CD4-positive, alpha-beta T cell treated with Interleukin-6 for 4 hours (primary cell): ENCODE results near the gene ING5.

ENCODE experiments used
- DNase-seq: peaks from one replicate; pipeline ENCODE4 v3.0.0-alpha.2; 2020; ENCODE audit warnings: mixed read lengths

Gene ING5

DNA sequence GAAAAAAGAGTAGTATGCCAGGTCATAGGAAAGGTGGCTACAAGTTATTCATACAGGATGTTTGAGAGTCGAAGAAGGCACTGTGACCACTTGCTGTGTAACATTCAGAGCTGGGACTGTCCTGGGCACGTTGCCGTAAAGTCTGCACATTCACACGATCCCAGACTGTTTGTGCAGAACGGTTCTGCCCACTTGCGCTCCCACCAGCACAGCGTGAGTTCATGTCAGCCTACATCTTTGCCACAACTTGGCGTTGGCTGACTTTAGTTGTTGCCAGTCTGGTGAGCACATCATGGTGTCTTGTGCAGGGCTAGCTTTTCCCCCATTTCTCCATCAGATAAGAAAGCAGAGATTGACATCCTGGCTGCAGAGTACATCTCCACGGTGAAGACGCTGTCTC is 7.0 kb downstream of the ING5 start:
- DNase-seq: no peak

DNA sequence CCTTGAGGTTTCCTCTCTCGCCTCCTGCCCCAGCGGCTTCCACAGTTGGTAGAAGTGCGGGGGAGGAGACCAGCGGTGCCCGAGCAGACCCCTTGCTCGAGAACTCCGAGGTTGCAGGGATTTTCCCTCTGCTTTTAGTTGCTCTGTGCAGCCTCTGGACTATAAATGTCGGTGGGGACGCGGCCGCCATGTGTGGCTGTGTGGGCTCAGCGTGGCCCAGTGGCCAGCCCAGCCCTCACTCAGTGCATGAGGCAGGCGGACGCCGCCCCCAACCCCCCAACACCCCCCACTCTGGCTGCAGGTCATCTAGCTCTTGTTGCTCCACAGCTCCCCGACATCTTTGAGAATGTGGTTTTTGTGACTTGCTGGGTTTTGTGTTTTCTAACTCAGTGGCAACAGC is 17.3 kb downstream of the ING5 start:
- no peak for DNase-seq

DNA sequence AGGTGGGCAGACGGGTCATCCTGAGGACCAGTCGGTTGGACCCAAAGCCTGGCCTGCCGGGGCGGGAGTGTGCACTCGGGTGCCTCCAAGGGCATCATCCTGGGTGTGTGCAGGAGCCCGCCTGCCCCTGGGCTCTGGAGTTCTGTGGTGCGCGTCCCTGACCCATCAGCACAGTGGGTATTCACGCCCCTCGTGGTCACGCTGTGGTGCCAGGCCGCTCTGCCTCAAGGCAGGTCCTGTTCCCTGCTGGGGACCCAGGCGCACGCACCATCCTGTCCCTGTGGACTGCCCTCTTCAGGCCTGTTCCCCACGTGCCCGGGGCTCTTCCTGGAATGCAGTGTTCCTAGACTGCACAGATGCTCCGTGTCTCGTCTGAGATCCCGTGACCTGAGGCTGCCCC is 18.3 kb downstream of the ING5 start:
- no peak for DNase-seq

DNA sequence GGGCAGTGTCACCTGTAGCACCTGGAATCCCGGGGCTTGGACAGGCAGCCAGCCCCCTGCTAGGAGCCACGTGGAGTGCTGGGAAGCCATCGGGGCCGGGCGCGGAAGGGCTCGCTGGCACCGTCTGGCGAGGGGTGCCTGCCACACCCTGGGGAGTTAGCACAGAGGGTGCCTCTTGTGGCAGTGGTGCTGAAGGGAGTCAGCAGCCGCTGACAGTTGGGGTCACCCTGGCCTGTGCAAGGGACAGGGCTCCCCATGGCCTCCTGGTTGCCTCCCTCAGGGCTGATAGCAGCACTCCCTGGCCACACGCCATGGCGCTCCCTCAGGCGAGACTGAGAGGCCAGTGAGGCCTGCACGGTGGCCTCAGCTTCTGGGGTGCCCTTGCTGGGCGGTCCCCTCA is 18.7 kb downstream of the ING5 start:
- no peak for DNase-seq

DNA sequence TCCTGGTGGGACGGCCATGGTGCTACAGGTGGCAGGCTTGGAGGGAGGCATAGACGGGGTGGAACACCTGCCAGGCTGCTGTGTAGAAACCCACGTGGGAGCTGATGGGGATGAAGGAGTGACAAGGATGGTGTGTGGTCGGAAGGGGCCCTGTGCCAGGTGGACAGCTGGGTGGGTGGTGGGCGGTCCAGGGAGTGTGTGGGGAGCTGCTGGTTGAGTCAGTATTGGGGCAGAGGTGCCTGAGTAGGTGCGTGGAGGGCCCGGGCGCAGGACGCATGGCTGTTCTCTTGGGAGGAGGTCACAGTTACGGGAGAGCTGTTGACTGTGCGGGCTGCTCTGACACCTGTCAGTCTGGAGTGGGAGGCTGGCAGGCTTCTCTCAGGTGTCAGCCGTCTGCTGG is 20.0 kb downstream of the ING5 start:
- DNase-seq: no peak

DNA sequence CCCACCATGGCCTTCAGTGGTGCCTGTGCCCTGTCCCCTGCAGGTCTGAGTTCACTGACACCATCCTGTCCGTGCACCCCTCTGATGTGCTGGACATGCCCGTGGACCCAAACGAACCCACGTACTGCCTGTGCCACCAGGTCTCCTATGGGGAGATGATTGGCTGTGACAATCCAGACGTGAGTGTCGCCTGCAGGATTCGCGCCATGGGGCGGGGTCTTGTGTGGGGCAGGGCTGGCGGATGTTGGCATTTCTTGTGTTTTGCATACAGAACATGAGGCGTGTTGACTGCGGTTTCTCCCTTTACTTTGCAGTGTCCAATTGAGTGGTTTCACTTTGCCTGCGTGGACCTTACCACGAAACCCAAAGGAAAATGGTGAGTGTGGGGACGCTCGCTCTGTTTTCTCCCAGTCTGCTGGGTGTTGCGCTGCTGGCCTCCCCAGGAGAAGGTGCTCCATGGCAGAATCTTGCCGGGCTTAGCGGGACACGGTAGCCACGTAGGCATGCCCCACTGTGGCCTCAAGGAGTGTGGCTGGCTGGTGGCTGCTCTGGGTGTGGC is 21.1 kb downstream of the ING5 start:
- no peak for DNase-seq

DNA sequence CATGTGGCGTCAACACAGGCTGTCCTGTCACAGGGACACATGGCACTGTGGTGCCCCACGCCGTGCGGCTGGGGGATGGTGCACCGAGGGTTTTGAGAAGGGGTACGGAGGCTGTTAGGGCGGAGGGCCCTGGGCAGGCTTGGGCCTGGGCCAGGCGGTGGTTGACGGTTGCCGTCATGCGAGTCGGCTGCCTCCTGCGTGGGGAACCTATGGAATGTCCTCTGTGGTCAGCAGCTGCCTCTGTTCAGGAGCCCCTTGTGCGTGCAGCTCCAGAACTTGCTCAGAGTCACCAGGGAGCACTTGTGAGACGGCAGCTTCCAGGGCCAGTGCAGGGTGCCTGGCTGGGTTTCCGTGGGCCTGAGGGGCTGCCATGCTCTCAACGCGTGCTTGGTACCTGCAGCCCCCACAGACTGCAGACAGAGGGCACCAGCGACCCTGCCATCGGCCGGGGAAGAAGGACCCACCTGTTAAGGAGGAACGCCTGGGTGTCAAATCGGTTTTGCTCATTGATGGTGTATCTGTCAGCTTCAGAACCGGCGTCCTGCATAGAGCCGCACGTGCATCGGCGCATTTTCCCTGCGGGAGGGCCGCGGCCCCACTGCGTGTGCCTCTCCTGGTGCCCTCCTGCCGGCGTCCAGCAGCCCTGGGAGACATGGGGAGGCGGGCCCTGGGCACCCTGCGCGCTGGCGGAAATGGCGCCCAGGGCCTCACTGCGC is 22.6 kb downstream of the ING5 start:
- peak; percentile 44 for DNase-seq

DNA sequence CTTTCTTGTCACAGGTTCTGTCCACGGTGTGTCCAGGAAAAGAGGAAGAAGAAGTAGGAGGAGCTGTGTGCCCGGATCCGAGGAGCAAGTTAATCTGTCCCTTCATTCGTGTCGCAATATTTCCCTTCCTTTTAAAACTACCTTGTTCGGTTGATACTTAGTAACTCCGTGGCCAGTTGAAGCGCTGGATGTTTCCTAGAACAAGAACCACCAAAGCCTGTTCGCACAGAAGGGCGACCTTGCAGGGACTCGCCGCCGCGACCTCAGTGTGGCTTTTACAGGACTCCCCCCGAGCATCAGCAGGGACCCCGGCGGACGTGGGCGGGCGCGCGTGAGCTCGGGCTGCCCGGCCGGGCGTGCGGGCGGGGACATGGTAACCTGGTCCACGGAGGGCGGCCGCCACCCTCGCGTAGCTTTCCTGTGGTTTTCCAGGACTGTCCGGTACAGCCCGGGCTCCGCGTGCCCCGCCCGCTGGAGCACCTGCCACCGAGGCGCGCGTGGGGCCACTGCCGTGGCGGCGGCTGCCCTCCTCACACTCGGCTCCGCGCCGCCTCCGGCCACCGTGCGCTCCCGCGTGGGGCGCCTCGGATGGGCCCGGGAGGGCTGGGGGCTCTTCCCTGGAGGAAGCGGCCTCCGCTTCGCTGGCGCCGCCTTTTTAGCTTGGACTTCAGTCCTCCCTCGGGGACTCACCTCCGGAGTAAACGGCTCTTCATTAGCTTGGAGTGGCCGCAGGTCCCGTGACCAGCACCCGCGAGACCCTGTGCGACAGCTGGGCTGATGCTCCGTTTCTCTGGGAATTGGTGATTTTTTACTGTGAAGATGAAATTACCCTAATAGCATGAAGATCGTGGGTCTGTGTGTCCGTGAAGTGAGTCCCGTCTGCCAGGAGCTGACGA is 23.4 kb downstream of the ING5 start:
- no peak for DNase-seq

DNA sequence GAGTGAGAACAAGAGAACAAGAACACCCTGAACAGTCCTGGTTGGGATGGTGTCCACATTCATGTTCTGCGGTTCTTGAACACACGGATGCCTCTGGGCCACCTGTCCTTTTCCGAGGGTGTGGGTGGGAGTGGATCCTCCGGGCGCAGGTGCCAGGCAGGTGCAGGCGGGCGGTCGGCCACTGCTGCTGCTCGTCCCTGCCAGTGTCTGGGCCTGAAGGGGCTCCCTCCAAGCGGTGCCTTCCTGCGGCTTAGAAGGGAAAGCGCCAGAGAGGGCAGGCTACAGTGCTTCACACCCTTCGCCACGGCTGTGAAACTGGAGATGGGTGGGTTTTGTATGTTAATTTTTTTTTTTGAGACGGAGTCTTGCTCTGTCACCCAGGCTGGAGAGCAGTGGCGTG is 24.6 kb downstream of the ING5 start:
- DNase-seq: no peak

DNA sequence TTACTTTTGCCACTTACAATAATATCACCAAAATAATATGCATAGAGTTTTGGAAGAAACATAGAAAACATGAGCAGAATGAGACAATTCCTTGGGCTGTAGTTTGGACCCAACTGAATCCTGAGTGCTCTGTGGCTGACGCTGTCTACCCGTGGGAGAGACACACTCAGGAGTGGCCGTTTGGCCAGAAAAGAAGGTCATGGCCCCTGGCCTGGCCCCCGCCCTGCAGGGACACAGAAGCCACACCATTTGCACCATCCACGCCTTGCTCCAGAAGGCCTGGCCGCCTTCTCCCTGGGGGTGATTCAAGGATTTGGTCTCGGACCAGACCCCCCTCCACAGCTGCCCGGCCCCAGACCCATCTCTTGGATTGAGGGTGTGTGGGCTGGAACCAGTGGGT is 26.2 kb downstream of the ING5 start:
- no peak for DNase-seq

DNA sequence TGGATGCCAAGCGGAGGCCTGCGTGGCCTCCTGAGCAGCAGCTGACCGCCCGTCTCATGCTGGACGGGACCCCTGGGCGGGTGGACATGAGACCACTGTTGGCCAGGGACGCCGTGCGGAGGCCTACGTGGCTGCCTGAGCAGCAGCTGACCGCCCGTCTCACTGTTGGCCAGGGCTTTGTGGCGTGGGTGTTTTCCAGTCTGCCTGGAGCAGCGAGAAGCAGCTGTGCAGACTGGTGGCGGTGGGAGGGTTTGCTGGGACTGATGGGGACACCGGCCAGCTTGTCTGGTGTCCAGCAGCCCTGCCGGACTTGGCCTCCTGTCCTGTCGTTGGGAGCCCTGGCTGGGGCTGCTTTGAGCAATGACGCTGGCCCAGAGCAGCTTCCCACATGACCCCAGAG is 26.8 kb downstream of the ING5 start:
- no peak for DNase-seq

DNA sequence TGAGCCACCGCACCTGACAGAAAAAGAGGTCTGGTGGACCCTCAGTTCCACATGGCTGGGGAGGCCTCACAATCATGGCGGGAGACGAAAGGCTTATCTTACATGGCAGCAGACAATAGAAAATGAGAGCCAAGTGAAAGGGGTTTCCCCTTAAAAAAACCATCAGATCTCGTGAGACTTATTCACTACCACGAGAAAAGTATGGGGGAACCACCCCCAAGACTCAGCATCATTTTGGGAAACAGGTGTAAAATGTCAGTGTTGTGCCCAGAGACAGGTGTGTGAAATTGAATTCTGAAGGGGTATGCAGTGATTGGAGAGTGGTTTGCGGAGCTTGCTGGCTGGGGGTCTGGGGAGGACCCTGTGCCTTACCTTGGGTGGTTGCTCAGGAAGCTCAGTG is 28.0 kb downstream of the ING5 start:
- no peak for DNase-seq

DNA sequence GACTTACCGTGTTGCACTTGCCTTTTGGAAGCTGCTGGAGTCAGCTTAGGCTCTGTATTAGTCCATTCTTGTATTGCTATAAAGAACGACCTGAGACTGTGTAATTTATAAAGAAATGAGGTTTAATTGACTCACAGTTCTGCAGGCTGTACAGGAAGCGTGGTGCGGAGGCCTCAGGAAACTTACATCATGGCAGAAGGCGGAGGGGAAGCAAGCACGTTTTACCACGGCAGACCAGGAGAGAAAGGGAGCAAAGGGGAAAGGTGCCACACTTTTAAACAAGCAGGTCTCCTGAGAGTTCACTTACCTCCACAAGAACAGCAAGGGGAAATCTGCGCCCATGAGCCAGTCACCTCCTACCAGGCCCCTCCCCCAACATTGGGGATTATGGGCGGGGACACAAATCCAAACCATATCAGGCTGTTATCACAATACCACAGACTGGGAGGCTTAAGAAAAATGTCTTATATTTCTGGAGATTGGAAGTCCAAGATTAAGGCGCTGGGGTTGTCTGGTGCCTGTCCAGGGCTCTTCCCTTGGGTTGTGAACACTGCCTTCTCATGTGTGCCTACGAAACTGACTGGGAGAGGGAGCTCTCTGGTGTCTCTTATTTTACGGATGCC is 28.9 kb downstream of the ING5 start:
- peak; percentile 8 for DNase-seq

DNA sequence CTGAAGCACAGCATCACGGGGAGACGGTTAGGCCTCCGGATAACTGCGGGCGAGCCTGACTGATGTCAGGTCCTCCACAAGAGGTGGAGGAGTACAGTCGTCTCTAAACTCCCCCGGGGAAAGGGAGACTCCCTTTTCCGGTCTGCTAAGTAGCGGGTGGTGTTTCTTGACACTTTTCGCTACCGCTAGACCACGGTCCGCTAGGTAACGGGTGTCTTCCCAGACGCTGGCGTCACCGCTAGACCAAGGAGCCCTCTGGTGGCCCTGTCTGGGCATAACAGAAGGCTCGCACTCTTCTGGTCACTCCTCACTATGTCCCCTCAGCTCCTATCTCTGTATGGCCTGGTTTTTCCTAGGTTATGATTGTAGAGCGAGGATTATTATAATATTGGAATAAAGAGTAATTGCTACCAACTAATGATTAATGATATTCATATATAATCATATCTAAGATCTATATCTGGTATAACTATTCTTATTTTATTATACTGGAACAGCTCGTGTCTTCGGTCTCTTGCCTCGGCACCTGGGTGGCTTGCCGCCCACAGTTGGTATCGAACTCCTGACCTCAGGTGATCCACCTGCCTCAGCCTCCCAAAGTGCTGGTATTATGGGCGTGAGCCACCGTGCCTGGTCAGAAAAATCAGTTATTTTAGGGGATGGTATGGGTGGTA is 30.8 kb downstream of the ING5 start:
- DNase-seq: peak; percentile 45

DNA sequence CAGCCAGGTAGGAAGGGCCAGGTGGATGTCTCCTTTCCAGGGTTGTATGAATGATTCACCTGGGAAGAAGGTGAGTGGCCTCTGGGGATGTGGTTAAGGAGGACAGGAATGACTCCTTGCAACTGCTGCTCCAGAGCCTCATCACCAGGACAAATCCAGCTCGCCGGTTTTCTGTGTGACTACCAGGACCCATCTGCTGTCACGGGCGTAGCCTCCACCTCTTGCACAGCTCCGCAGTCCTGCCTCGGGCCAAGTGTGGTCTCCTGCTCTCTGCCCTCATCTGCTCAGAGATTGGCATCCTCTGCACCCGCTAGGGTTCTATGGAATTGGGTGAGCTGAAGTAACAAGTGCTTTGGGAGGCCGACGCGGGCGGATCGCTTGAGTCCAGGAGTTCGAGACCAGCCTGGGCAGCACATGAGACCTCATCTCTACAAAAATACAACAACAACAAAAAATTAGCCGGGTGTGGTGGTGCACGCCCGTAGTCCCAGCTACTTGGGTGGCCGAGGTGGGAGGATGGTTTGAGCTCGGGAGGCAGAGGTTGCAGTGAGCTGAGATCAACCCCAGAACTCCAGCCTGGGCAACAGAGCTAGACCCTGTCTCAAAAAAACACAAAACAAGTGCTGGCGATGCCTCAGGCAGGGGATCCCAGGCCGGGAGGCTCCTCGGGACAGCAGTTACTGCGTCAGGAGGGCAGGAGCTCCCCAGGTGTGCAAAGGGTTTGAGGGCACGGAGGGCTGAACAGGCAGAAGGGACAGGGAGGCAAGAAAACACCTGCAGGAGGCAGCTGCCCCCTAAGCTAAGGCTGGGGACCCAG is 31.8 kb downstream of the ING5 start:
- no peak for DNase-seq

DNA sequence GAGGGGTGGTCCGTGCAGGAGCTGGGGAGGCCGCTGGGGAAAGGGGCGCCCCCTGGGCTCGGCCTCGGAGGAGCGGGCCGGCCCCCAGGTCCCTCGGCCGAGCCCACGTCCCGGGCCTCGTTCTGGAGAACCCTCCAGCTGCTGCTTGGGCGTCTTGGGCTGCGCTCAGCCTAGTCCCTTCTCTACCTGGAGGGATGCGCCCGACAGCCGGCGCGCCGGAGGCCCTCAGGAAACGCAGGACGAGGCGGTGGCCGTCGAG is 32.3 kb downstream of the ING5 start:
- DNase-seq: no peak

DNA sequence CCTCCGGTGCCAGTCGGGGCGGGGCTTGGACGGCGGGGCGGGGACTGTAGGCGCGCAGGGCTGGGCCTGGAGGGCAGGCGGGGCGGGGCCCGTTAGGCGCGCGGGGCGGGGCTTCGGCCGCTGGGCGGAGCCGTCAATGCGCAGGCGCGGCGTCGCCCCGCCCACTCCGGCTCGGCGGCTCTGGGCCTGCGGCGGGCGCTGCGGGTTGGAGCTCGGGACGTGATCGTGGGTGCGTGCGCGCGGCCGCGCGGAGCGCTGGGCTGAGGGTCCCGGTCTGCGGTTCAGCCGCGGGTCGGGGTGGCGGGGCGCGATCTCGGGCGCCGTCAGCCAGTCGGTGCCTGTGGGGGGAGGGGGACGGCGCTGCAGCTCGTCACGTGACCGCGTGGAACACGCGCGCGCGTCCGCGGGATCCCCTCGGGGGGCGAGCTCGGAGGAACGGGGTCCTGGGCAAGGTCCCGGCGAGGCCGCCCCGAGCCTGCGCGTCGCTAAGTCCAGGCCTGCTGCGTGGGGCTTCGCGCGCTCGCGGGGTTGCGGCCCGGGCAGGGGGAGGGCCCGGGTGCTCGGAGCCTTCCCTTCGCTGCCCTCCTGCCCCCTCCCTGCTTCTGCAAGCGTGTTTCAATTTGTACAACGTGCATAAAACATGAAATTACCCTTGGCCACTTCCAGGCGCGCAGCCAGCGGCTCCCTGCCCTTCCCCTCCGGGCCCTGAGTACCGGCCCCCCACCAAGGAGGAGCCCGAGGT is 32.8 kb downstream of the ING5 start, which contains the start of gene D2HGDH:
Gene D2HGDH, plus strand, starts transcription at position 164 of the 742 bp plus-strand sequence. CDS start 595 bp downstream, outside the sequence.
- peak; percentile 97 for DNase-seq

DNA sequence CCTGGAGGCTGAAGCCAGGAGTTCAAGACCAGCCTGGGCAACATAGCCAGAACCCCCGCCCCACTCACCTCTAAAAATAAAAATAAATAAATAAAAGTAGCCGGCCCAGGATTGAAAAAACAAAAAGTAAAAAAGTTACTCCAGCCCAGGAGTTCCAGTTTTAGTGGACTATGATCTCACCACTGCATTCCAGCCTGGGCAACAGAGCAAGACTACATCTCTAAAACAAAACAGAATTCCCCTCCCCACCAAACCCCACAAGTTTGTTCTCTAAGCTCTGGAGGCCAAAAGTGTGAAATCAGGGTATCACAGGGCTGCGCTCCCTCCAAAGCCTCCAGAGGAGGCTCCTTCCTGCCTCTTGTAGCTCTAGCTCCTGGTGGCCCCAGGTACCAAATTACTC is 34.3 kb downstream of the ING5 start:
- DNase-seq: no peak

DNA sequence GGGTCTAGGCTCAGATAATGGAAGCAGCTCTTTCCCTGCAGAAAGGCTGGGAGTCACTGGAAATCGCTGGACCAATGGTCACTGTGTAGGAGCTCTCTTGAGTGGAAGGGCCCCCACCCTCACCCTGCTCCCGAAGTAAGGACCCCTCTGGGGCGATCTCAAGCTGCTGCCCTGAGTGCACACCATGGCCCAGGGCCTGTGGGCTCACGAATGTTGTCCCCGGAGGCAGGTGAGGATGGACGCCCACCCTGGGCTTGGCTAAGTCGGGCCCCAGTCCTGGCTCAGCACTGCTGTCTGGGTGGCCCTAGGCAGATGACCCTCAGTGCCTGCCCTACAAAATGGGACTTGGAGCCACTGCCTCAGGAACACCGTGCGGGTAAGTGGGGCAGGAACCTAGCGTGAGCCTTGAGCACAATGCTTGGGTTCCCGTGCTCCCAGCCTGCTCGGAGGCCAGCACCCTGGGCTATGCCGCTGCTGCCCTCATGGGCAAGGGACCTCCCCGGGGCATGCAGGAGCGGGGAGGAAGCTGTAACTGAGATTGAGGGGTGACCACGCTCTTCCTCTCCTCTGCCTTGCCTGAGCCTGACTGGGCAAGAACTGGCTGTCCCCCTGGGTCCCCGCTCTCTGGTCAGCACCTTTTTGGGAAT is 36.3 kb downstream of the ING5 start:
- no peak for DNase-seq

DNA sequence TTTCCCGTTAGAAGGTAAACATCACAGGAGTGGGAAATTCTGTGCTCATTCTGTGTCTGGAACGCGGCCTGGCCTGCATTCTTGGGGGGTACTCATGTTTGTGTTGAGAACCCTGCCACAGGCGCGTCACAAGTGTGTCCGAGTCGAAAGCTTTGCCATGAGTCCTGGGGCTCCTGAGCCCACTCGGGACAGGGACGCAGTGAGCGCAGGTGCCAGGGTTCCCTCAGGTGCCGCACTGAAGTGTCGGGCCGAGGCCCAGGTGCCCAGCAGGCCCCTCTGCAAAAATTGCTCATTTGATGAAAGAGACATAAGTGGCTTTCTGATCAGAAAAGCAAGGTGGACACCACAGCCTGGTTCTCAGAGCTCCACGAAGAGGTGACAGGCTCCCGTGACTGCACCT is 37.3 kb downstream of the ING5 start:
- DNase-seq: no peak

DNA sequence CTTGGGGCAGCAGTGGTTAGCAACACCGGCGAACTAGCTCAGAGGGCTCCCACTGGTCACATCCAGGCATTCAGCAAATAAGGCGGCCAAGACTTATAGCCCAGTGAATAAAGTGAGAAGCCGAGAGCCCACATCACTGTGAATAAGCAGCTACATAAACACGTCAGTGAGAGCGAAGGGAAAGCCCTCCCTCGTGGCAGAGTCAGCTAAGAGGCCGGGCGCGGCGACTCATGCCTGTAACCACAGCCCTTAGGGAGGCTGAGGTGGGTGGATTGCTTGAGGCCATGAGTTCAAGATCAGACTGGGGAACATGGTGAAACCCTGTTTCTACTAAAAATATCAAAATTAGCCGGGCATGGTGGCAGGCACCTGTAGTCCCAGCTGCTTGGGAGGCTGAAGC is 37.8 kb downstream of the ING5 start:
- DNase-seq: peak; percentile 60
